Bronchial epithelial cell (primary cell): Measurements from ENCODE around the gene OLFML2B. TPM values are rescaled to one million over a fixed set of nuclear protein-coding genes. Genes with fewer than 3 reads are reported as not detected.

Experiments
- DNase-seq: peaks from one replicate; pipeline ENCODE4 v3.0.0-alpha.2; 2010; ENCODE audit warnings: low read depth
- FAIRE-seq: peaks from 2 replicates; lab custom pipeline; 2011; peaks lifted over from hg19 to GRCh38; lab: Jason Lieb, UNC
- H3K27me3 ChIP-seq: 2 replicates; pipeline ENCODE4 v1.5.1; 2011; ENCODE audit warnings: low read length; ENCODE audit not compliant: control insufficient read depth, insufficient read depth
- H3K36me3 ChIP-seq: 2 replicates; pipeline ENCODE4 v1.5.1; 2011; ENCODE audit warnings: low read length; ENCODE audit not compliant: control insufficient read depth, insufficient read depth
- H3K4me3 ChIP-seq: 2 replicates; pipeline ENCODE4 v1.5.1; 2011; ENCODE audit warnings: mild to moderate bottlenecking, low read depth, low read length, control low read depth
- CTCF ChIP-seq: IDR thresholded peaks from 2 replicates; pipeline ENCODE4 v1.5.1; 2011; ENCODE audit warnings: mild to moderate bottlenecking, moderate library complexity, low read length, control low read depth, inconsistent platforms; ENCODE audit not compliant: insufficient read depth, severe bottlenecking
- total RNA-seq: library from RNA; depleted of rRNA; stranded (reverse); fragments of >200 nt; gene quantifications from 2 replicates; pipeline ENCODE4 v1.2.1, GENCODE V29; 2014

Gene OLFML2B
- total RNA-seq, 1 donor from 2014 or later: not detected

- H3K4me3 ChIP-seq: no peak overlapping the region
- FAIRE-seq (no peak), DNase-seq (no peak)
- no peaks in the 10 kb centered on the region for H3K27me3 ChIP-seq
- no peak for TF ChIP-seq CTCF
- H3K36me3 ChIP-seq: no peaks in the 10 kb centered on the region
Measured at GRCh38 chr1:161935264-161935663, 88.4 kb downstream of the OLFML2B start.

- no peak for FAIRE-seq
- DNase-seq: no peak
- TF ChIP-seq CTCF: no peak
- H3K27me3 ChIP-seq: no peaks in the 10 kb centered on the region
- H3K36me3 ChIP-seq: no peaks in the 10 kb centered on the region
- H3K4me3 ChIP-seq: no peak overlapping the region
Measured at GRCh38 chr1:161933592-161934588, 89.8 kb downstream of the OLFML2B start.

Other genes with a start within 250 kb of the OLFML2B start
- gene NOS1AP, start 45.8 kb upstream of the OLFML2B start, total RNA-seq: 0.26 and 1.3 TPM in 2 replicates